HG02938 (cell line): ENCODE results near the gene ATP8B2.
"Not testable (repeated sequence)": the region's sequence is repeated elsewhere in the genome, so short reads cannot be mapped to it uniquely, and the experiment has no call there.

Source experiments
- ATAC-seq: cut with Tn5 transposase; IDR thresholded peaks from one replicate; pipeline ENCODE4 v1.9.1; 2021; ENCODE audit warnings: mild to moderate bottlenecking, moderate library complexity; ENCODE audit not compliant: unreplicated experiment

Gene ATP8B2

DNA sequence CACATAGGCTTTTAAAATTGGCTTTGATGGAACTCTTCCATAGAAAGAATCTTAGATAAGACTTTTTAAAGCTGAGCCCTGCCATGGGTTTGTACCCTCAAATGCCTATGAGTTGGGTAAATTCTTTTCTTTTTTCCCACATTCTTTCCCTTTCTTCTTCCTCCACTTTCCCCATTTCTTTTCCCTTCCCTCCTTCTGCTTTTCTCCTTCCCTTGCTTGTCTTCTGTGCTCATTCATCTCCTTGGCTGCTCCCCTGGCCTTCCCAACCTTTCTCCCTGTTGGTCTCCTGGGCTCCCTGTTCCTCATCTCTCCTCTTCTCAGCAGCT is 3.8 kb upstream of the ATP8B2 start:
- ATAC-seq: not testable (repeated sequence)

DNA sequence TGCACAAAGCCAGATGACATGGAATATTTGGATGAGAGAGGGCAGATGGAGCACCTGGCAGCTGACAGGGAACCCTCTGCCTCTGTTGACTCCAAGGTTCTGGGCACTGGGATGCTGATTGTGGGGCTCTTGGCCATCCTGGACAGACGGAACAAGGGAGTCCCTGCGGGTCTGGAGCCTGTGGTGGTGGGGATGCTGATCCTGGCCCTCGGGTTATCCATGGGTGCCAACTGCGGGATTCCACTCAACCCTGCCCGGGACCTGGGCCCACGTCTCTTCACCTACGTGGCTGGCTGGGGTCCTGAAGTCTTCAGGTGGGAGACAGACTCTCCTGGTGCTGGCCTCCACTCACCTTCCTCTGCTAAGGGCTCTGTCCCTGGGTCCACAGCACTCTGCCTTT is 1.8 kb upstream of the ATP8B2 start:
- ATAC-seq: no peak

DNA sequence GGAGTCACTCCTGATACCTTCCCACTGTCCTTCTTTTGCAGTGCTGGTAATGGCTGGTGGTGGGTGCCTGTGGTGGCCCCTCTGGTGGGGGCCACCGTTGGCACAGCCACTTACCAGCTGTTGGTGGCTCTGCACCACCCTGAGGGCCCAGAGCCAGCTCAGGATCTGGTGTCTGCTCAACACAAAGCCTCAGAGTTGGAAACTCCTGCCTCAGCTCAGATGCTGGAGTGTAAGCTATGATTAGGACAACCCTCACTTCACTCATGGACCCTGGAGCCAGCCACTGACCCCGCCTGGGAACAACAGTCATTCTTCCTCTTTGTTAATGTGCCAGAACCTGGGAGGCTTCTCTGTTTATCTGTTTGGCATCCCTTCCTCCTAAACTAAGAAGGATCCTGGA is 1.1 kb upstream of the ATP8B2 start:
- no peak for ATAC-seq

DNA sequence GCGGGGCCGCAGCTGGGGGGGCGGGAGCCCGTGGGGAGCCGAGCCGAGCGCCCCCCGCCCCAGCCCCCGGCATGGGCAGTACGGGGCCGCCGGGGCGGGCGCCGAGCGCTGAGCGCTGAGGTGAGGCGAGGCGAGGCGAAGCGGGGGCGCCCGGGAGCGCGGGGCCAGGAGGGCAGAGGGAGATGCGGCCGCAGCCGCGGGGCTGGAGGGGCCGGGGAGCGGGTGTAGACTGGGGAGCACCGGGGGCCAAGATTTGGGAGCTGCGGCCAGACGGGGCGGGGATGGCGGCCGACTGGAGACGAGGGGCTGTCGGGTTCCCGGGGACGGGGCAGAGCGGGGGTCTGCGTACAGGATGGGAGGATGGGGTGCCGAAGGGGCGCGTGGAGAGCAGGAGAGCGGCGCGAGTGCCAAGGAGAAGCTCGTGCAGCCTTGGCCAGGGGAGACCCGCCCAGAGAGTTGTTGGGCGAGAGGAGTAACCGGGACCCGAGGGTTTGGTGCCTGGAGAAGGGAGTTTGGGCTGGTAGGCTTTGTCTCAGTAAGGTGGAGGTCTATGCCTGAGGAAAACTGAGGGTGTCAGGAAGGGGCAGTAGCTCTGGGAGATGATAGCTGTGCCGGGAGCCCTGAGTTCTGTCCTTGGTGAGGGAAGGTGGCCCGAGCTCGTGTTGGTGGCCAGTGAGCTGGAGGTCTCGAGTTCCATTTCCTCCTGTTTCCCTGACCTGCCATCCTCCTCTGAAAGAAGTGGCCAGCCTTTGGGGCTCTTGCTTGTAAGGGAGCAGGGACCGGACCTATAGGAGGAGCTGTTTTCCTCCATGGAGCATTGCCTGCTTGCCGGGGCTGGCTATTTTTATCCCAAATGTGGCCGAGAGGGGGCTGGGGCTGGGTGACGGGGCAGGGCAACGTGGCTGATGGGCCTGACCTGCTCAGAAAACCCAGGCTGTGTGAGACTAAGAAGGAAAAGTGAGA is 539 bp downstream of the ATP8B2 start:
- ATAC-seq: no peak

DNA sequence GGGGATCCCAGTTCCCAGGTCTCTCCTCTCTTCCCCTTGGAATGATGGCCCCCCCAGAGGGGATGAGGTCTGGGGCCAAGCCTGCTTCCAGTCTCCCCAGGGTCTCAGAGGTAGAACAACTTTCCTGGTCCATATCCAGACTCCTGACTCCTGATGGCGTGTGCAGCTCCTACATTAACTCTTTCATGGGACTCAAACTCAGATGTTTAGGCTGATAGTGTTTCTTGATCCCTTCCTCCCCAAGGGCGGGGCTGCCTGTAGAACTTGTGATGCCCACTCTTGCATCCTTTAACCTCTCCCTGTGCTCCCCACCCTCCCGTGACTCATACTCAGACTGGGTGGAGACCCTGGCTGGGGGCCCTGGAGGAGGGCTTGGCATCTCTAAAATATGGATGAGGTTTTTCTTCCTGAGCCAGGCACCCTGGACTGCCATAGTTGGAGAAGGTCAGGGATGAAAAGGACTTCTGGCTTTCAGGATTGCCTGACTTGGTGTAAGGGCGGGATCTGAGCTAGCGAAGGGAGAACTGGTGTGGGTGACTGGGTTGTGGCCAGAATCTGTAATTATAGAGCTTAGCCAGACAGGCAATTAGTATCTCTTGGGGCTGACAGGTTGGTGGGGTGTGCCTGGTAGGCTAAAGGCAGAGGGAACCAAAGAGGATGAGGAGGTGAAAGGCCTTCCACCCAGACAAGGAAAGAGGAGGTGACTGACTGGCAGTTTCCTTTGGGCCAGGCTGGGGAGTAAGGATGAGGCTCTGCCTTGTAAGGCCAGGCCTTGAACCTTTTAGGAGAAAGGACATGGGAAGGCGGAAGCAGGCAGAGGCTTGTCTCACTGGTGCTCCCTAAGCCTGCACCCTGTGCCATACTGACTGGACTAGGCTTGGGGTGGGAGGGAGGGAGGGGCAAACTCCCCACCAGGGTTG is 1.5 kb downstream of the ATP8B2 start:
- no peak for ATAC-seq

DNA sequence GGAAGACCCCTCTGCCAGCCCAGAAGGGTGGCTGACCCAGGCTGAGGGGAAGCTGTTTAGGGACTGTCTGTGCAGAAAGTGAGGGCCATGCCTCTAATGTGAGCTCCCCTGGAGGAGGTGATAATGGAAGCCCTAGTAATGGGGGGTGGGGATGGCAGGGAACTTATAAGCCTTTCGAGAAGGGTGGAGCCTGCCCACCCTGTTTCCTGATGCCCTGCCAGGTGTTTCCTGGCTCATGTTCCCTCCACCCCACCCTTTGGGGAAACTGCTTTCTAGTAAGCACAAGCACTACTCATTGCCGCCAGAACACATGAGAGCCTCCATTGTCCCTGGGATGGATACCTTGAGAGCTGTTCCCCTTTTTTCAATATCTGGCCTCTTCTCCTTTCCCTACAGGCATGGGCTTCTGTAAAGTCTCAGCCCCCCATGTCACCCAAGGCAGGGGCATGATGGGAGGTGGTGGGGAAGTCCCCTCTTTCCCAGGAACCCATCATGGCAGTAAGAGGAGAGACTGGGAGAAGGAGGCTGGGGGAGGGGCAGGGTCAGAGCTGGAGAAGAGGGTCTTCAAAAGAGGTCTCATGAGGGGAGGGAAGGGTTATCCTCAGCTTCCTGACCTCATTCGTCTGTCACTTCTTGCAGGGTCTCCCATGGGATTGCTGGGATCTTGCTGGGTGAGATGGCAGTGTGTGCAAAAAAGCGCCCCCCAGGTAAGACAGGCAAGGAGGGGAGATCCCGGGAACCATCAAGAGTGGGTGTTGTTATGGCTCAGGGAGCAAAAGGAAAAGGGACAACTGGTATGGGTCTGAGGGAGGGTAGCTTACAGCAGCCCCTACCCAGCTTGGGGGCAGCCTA is 2.4 kb downstream of the ATP8B2 start:
- ATAC-seq: no peak

DNA sequence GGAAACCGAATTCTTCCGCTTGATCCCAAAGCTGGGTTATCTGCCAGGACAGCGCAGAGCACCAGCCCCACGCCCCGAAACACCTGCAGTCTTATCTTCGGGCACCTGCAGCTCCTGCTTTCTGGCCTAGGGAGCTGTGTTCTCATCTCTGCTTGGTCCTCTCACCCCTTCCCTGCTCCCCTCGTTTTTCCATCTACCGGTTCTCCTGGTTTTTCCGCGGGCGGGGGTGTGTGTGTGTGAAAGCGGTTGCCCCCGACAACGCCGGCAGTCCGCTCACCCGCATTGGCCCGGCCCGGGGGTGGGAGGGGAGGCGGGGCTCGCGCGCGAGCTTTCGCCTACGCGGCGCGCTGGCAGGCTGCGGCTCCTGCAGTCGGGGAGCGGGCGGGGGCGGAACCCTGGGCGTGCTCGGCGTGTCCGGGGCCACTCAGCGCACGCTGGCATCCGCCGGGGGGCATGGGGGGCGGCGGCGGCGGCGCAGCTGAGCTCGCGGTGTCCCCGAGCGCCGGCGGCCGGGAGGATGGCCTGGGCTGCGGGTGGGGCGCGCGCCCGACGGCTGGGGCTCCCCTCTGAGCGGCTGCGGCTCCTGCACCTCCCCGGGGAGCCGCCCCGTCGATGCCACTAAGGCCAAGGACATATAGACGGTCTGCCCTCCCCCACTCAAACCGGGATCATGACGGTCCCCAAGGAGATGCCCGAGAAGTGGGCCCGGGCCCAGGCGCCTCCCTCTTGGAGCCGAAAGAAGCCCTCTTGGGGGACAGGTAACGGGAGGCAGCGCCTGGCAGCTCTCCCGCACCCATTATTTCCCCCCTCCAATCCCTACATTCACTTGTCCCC is 3.2 kb downstream of the ATP8B2 start:
- ATAC-seq: no peak

DNA sequence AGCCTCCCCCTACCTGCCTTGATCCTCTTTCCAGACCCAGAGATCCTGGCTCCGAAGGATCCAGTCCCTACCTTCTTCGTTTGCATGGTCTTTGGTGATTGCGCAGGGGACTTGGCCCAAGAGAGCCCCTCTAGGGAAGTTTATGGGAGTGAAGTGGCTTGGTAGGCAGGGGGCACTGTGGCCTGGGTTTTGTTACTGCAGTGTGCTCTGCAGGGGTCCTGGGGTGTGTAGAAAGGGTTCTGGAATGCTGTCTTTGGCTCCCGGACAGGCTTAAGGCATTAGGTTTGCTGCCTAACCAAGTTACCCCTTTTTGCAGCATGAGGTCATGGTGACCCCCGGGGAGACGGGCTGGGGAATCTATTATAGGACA is 3.8 kb downstream of the ATP8B2 start:
- ATAC-seq: no peak

DNA sequence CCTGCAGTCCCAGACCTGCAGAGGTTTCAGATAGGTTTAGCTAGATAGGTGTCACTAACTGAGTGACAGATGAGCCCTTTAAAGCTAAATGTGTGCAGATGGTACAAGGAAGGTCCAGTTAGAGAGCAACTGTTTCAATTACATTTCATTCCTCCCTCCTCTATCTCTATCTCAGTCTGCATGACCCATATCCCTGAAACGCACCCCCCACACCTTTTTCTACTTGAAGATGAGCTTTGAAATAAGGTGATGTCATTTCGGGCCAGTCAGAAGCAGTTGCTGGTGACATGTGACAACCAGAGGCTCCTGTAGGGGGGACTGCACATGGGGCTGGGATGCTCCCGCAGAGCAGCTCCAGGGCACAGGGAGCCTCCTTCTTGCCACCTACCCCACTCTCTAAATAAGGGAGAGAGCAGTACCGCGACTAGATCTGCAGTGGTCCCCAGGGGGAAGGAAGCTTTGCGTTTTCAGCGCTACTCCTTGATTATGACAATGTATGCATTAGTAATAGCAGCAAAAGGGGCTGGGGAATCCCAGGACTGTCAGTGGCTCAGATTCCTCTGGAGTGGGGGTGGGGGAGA is 4.3 kb downstream of the ATP8B2 start:
- ATAC-seq: no peak

DNA sequence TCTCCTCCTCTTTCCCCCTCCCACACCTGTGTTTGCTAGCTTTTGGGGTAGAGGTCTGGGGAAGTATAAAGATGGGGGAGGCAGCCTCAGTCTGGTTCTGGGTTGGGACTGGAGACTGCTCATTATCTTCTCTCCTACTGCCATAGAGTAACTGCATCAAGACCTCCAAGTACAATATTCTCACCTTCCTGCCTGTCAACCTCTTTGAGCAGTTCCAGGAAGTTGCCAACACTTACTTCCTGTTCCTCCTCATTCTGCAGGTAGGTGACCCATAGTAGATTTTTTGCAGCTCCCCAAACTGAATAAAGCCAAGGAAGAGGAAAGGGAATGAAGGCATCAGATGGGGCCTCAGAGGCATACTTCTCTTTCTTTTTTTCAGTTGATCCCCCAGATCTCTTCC is 5.3 kb downstream of the ATP8B2 start:
- ATAC-seq: no peak

DNA sequence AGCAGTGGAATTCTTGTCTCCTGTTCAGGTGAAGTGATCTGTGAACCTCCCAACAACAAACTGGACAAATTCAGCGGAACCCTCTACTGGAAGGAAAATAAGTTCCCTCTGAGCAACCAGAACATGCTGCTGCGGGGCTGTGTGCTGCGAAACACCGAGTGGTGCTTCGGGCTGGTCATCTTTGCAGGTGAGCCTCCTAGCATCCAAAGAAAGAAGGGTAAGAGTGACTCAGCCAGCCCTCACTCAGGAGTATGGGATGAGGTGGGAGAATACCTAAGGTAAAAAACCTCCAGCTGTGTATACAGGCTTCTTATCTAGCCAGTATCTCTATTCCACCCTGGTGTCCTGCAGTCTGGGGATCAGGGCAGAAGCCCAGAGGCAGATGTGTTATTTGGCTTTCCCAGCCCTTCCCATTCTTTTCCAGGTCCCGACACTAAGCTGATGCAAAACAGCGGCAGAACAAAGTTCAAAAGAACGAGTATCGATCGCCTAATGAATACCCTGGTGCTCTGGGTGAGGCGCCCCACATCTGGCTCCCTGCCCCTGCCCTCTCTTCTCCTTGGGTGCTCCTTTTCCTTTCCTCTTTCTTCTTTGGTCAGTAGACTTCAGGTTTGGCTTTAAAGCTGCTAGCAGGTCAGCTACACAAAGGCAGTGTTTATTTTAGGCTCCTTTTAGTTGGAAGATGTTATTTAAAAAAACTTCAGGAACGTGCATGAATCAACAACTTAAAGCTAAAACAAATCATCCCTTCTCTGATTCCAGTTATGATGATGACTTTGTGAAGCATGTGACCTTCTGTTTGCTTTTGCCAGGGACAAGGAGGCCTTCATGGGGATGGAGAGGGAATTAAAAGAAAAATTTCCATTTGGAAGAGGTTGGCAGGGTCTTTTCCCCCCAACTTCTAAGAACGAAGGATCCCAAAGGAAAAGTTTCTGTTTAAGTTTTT is 9.0 kb downstream of the ATP8B2 start:
- no peak for ATAC-seq

DNA sequence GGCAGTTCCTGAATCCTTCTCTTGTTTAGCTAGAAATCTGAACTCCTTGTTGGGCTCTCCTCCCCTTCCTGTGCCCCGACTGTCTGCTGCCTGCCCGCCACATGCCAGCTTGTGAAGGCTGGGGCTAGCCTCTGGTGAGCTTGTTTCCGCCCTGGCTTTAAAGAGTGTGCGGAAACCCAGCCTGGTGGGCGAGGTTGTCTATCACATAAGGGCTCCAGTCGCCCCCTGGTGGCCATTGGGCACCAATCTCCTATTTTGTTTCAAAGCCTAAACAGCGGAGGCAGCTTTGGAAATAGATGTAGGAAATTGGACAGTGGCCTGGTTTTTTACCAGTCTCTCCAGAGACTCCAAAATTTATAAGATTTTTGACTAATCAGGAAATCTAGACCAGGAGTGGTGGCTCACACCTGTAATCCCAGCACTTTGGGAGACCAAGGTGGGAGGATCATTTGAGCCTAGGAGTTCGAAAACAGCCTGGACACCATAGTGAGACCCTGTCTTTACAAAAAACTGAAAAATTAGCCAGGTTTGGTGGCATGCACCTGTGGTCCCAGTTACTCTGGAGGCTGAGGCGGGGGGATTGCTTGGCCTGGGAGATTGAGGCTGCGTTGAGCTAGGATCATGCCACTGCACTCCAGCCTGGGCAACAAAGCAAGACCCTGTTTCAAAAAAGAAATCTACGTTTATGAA is 9.8 kb downstream of the ATP8B2 start:
- ATAC-seq: no peak

DNA sequence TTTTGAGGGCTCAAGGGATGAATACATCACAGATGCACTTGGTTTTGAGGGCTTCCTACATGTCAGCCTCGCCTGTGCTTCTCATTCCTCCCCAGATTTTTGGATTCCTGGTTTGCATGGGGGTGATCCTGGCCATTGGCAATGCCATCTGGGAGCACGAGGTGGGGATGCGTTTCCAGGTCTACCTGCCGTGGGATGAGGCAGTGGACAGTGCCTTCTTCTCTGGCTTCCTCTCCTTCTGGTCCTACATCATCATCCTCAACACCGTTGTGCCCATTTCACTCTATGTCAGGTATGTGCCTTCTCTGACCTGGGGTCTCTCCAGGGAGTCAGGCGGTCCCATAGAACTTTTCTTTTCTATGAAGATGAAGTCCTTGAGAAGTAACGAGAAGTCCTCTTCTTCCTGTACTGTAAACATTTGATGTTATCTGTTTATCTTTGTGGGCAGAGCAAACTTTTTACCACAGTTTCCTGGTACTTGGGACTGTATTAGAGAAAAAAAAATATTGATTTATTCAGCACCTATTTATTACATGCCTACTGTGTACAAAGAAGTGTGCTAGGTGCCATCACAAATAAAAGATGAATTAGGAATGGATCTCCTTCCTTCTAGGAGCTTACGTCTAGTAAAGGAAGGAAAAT is 12.0 kb downstream of the ATP8B2 start:
- ATAC-seq: no peak

DNA sequence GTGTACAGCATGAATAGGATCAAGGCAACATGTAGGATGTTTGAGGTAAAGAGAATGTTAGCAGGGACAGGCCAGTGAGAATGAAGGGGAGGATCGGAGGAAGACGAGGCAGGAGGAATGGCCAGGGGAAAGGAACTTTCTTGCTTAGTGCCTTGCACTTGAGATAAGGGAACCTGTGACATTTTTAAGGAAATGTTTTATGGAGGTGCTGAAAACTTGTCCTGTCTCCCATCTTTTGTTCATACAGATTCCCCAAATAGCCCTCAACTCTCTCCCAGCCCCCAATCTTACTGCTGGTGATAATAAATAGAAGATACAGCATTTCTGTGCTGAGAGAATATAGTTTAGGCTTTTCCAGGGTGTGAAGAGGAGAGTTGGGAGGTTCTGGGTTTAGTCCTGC is 13.6 kb downstream of the ATP8B2 start:
- no peak for ATAC-seq

DNA sequence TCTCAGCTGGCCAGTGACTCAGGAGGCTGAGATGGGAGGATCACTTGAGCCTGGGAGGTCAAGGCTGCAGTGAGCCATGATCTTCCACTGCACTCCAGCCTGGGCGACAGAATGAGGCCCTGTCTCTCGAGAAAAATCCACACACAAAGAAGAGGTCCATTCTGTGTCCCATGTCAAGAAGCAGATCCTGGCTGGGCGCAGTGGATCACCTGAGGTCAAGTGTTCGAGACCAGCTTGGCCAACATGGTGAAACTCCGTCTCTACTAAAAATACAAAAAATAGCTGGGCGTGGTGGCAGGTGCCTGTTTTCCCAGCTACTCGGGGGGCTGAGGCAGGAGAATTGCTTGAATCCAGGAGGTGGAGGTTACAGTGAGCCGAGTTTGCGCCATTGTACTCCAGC is 16.0 kb downstream of the ATP8B2 start:
- ATAC-seq: not testable (repeated sequence)

DNA sequence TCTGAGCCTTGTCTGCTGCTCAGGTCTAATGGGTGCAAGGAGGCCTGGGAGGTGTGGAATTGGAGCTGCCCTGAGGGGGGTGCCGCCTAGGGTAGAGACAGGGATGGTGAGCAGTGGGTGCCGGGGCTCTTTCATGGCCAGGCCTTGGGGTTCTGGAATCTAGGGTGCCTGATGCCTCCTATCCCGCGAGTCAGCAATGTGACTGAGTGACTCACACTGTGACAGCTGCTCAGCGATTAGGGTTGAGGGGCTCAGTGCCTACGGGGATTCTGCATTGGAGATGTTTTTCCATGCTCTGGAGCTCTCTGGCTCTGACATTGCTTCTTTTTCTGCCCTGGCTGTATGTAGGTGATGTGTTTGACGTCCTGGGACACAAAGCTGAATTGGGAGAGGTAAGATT is 16.8 kb downstream of the ATP8B2 start:
- no peak for ATAC-seq

DNA sequence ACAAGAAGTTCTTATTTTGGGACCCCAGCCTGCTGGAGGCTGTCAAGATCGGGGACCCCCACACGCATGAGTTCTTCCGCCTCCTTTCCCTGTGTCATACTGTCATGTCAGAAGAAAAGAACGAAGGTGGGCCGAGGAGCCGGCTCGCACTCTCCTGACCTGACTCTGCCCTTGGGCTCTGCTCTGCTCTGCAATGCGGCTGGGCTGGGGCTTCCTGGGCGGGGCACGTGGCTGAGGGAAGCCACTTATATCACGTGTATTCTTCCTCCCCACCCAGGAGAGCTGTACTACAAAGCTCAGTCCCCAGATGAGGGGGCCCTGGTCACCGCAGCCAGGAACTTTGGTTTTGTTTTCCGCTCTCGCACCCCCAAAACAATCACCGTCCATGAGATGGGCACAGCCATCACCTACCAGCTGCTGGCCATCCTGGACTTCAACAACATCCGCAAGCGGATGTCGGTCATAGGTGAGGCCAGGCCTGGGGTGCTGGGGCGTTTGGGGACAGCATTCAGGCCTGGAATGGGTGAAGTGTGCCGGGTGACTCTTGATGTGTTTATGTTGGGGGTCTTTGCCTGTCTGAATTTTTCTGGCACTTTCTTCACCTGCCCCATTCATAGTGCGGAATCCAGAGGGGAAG is 17.6 kb downstream of the ATP8B2 start:
- ATAC-seq: no peak
